ENCODE results near the gene PRKCI.

DNA sequence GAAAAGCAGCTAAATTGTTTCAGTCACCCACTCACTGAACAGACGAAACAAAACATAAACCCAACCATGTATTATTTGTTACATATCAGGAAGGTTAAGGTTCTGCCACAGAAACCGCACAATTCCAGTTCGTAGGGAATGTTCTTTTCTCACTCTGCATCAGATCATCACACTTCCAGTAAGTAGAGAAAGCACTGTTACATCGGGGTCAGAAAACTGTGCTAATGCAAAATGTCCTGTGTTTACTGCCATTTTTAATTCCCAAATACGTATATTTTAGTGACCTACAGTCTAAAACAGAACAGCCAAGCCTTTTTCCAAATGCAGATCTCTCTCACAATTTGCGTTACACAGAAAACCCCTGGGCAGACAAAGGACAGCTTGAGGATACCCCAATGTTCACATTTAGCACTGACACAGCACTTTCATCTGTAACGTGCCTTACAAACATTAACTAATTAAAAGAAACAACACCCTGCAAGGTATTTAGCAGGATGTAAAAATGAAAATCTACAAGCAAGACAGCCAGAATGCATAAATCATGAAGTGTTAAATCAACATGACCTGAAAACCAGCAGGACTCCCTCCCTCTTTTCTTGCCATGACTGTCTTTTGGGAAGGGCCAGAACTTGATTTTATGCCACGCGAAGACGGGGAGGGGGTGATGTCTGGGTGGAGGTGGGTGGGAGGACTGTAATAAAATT lies 100.5 kb downstream of the PRKCI start:
- TF ChIP-seq, protein P1, sequence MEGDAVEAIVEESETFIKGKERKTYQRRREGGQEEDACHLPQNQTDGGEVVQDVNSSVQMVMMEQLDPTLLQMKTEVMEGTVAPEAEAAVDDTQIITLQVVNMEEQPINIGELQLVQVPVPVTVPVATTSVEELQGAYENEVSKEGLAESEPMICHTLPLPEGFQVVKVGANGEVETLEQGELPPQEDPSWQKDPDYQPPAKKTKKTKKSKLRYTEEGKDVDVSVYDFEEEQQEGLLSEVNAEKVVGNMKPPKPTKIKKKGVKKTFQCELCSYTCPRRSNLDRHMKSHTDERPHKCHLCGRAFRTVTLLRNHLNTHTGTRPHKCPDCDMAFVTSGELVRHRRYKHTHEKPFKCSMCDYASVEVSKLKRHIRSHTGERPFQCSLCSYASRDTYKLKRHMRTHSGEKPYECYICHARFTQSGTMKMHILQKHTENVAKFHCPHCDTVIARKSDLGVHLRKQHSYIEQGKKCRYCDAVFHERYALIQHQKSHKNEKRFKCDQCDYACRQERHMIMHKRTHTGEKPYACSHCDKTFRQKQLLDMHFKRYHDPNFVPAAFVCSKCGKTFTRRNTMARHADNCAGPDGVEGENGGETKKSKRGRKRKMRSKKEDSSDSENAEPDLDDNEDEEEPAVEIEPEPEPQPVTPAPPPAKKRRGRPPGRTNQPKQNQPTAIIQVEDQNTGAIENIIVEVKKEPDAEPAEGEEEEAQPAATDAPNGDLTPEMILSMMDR (IDR thresholded peaks at IDR 0.05) = no peak
- TF ChIP-seq POLR2A (IDR thresholded peaks at IDR 0.05) = no peak
